Measurements from ENCODE around the gene FRRS1L.
A peak's percentile ranks its signal among the peaks of the same experiment; 100 is the strongest.

DNA sequence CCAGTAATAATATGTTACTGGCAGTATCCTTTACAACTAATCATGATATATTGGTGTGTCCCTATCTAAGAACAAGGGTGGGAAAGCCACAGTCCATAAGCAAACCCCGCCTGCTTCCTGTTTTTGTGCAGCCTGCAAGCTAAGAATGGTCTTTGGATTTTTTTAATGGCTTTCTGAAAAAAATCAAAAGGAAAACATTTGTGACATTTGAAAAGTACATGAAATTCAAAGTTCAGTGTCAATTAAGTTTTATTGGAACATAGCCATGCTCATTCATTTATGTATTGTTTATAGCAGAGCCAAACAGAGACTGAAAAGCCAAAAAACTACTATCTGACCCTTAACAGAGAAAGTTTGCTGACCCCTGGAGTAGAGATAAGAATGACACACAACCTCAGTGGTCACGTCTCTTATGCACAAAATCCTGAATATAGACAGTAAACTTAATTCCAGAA, 34.5 kb downstream of the FRRS1L start:
- no peak for TF ChIP-seq YY1 (IDR thresholded peaks at IDR 0.05)
- TF ChIP-seq CTCF (IDR thresholded peaks at IDR 0.05; ENCODE audit: low read depth, low read length, missing input control): no peak
- TF ChIP-seq GABPA (IDR thresholded peaks at IDR 0.05 in 1 of 2, conservative IDR thresholded peaks at IDR 0.05 in 1 of 2): no peak
- TF ChIP-seq RXRA (IDR thresholded peaks at IDR 0.05): no peak
- peak; percentile 9 for TF ChIP-seq SP1 (IDR thresholded peaks at IDR 0.05)
- TF ChIP-seq FOXA1 (IDR thresholded peaks at IDR 0.05): no peak

All from liver (tissue), 3 donors.